GM12878 (cell line): ENCODE data around the gene CHKA. TPM values are rescaled to one million over a fixed set of nuclear protein-coding genes. Genes with fewer than 3 reads are reported as not detected.

Source experiments
- ATAC-seq: fragments of 200-7000 bp; cut with Tn5 transposase; 3 replicates; pipeline ENCODE4 v1.9.1; 2020; ENCODE audit warnings: mild to moderate bottlenecking, moderate library complexity
- BruUV-seq: library from RNA; stranded (reverse); fragments of 400-500 nt; replicated peaks from 2 replicates; lab custom pipeline; 2021; lab: Mats Ljungman, UMichigan
- CTCF ChIA-PET: fragments of 300-600 bp; sonication (Branson Sonifier 250); formaldehyde crosslinking; extraction: SDS; loops from one replicate; lab custom pipeline; 2021; ENCODE audit warnings: inconsistent platforms; lab: Yijun Ruan, JAX
- POLR2A ChIA-PET: fragments of 350-600 bp; formaldehyde crosslinking; extraction: SDS; loops from one replicate; lab custom pipeline; 2021; ENCODE audit warnings: inconsistent platforms; lab: Charles Lee
- RAD21 ChIA-PET: fragments of 300-600 bp; sonication (Branson Sonifier 250); formaldehyde crosslinking; loops from one replicate; lab custom pipeline; 2023; ENCODE audit warnings: antibody characterized with exemption; ENCODE audit not compliant: unreplicated experiment; lab: Charles Lee
- SMC1A ChIA-PET: fragments of 300-600 bp; sonication (Branson Sonifier 250); formaldehyde crosslinking; loops from one replicate; lab custom pipeline; 2023; ENCODE audit not compliant: unreplicated experiment, uncharacterized antibody; lab: Charles Lee
- DNase-seq: peaks from one replicate; pipeline ENCODE4 v3.0.0-alpha.2; 2011; ENCODE audit warnings: low read depth, low spot score
- FAIRE-seq: peaks from 3 replicates; lab custom pipeline; 2011; peaks lifted over from hg19 to GRCh38; lab: Jason Lieb, UNC
- H2AFZ ChIP-seq: 2 replicates; pipeline ENCODE4 v1.6.0; 2011; ENCODE audit warnings: low read depth, low read length, control low read depth; ENCODE audit not compliant: control insufficient read depth
- H3K27ac ChIP-seq: 2 replicates; pipeline ENCODE4 v1.5.1; 2011; ENCODE audit warnings: control low read depth; ENCODE audit not compliant: control insufficient read depth, insufficient read depth
- H3K27me3 ChIP-seq, 2 experiments: replicated peaks in 1 of 2; 2 replicates each; pipeline versions ENCODE4 v1.6.0 to v1.6.1; 2011; ENCODE audit warnings: low read length in 1 of 2; ENCODE audit not compliant: control insufficient read depth in 2 of 2, insufficient read depth in 2 of 2
- H3K36me3 ChIP-seq, 2 experiments: 2 replicates each; pipeline ENCODE4 v1.5.1; 2011; ENCODE audit warnings: low read length in 1 of 2; ENCODE audit not compliant: control insufficient read depth in 2 of 2, insufficient read depth in 2 of 2
- H3K4me1 ChIP-seq: 2 replicates; pipeline ENCODE4 v1.6.1; 2011; ENCODE audit warnings: mild to moderate bottlenecking, low read length, moderate library complexity, mixed read lengths; ENCODE audit not compliant: control insufficient read depth, insufficient read depth
- H3K4me2 ChIP-seq: 2 replicates; pipeline ENCODE4 v1.6.0; 2011; ENCODE audit warnings: control low read depth; ENCODE audit not compliant: control insufficient read depth, insufficient read depth
- H3K4me3 ChIP-seq: fragments of 200-600 bp; sonication (generic); 2 replicates; pipeline ENCODE4 v1.5.1; 2016
- H3K79me2 ChIP-seq: 2 replicates; pipeline ENCODE4 v1.6.0; 2011; ENCODE audit warnings: low read length; ENCODE audit not compliant: control insufficient read depth, insufficient read depth
- H3K9ac ChIP-seq: 2 replicates; pipeline ENCODE4 v1.8.0; 2011; ENCODE audit warnings: low read length, control low read depth, mixed read lengths; ENCODE audit not compliant: control insufficient read depth, insufficient read depth
- H3K9me3 ChIP-seq: replicated peaks from 3 replicates; pipeline ENCODE4 v1.5.1; 2011; ENCODE audit warnings: mild to moderate bottlenecking, low read length; ENCODE audit not compliant: control insufficient read depth, insufficient read depth
- H4K20me1 ChIP-seq: 2 replicates; pipeline ENCODE4 v1.6.0; 2011; ENCODE audit not compliant: control insufficient read depth, insufficient read depth
- CBX5 ChIP-seq: sonication (generic); IDR thresholded peaks from 2 replicates; pipeline ENCODE4 v1.6.1; 2016; ENCODE audit warnings: low read depth, moderate library complexity, mild to moderate bottlenecking, inconsistent platforms
- NFXL1 ChIP-seq: fragments of 450-650 bp; IDR thresholded peaks from 2 replicates; pipeline ENCODE4 v1.6.1; 2017; ENCODE audit warnings: antibody characterized with exemption, mild to moderate bottlenecking, borderline replicate concordance
- TCF3 ChIP-seq: IDR thresholded peaks from 2 replicates; pipeline ENCODE4 v1.6.1; 2012; ENCODE audit warnings: low read depth, mild to moderate bottlenecking, low read length, borderline replicate concordance; ENCODE audit not compliant: insufficient read depth
- WGBS: methylation state at CpG from one replicate; pipeline ENCODE4 v1.1.6; 2016; ENCODE audit warnings: low lambda C conversion rate; ENCODE audit not compliant: insufficient replicate concordance, insufficient coverage; ENCODE audit errors: missing lambda C conversion rate; 5-methylcytosine and 5-hydroxymethylcytosine counted together
- in situ Hi-C: fragments of 300-500 bp; cut with MboI; formaldehyde crosslinking; loops from 9 replicates; pipeline ENCODE4 v1.14.3; 2018; ENCODE audit warnings: mixed read lengths
- intact Hi-C: fragments of 100-400 bp; cut with micrococcal nuclease; formaldehyde crosslinking; loops from one replicate; pipeline ENCODE4 v1.14.2; 2022; ENCODE audit not compliant: unreplicated experiment
- polyA plus RNA-seq, 11 experiments: library from polyadenylated mRNA; depleted of rRNA in 4 of 11; unstranded in 6 of 11; stranded (reverse) in 5 of 11; fragments of >200 nt; fragmentation: Nextera tagmentation in 4 of 11; fragmentation: Illumina TruSeq in 1 of 11; extraction: Ambion mirVana in 4 of 11; extraction: Trizol in 1 of 11; gene quantifications; 1 replicate in 1 of 11; 2 replicates in 10 of 11; pipeline versions ENCODE4 v1.2.1 to v1.2.3, GENCODE V29; 2011 to 2016; ENCODE audit warnings: inconsistent platforms in 2 of 11, missing spikeins in 2 of 11, low read depth in 1 of 11
- total RNA-seq, 4 experiments: library from RNA; depleted of rRNA in 3 of 4; stranded (reverse); fragments of >200 nt in 3 of 4; fragmentation: Illumina TruSeq in 1 of 4; extraction: Trizol in 1 of 4; gene quantifications; 2 replicates each; pipeline versions ENCODE4 v1.2.1 to v1.2.3, GENCODE V29; 2013 to 2021
- TF ChIP-seq, protein P1 (sequence below): fragments of 450-650 bp; IDR thresholded peaks from 2 replicates; pipeline ENCODE4 v1.6.1; 2014; ENCODE audit warnings: mild to moderate bottlenecking
- TF ChIP-seq, protein P2 (sequence below): fragments of 450-650 bp; IDR thresholded peaks from 2 replicates; pipeline ENCODE4 v1.6.1; 2016; ENCODE audit warnings: mild to moderate bottlenecking, moderate library complexity, borderline replicate concordance
- TF ChIP-seq, protein P3 (sequence below): fragments of 450-650 bp; IDR thresholded peaks from 2 replicates; pipeline ENCODE4 v1.6.1; 2018; ENCODE audit warnings: mild to moderate bottlenecking, low read depth, moderate library complexity; ENCODE audit not compliant: partially characterized antibody
- TF ChIP-seq, protein P4 (sequence below): fragments of 450-650 bp; IDR thresholded peaks from 2 replicates; pipeline ENCODE4 v1.6.1; 2017; ENCODE audit warnings: mild to moderate bottlenecking

The CHKA gene
- total and polyA plus RNA-seq, 10 of the 15 experiments (the other 5 are each of a cell fraction or from before 2014, with no cell fraction given): 5.2 to 29.2 (median 21.2) TPM

DNA sequence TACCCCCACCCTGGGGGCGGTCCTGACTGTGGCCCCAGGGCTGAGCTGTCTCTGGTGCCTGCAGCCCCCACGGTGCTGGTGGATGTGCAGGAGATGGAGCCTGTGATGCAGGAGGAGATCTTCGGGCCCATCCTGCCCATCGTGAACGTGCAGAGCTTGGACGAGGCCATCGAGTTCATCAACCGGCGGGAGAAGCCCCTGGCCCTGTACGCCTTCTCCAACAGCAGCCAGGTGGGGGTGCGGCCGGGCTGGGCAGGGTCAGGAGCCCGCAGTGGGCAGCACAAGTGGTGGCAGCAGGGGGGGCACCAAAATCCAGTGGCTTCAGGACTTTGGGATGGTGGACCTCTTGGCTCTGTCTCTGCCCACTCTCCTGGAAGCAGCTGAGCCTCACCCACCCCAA lies 98.7 kb downstream of the CHKA start:
- no peak overlapping the region for H2AFZ ChIP-seq
- H3K27me3 ChIP-seq: no peaks in the 10 kb centered on the region; a peak in 1 of 4 replicates
- ChIA-PET POLR2A (no interaction called here), SMC1A (no interaction called here), CTCF (no interaction called here), RAD21 (no interaction called here)
- BruUV-seq: no TSS peak
- no peak overlapping the region for H3K27ac ChIP-seq
- no peaks in the 10 kb centered on the region for H4K20me1 ChIP-seq
- H3K9me3 ChIP-seq: no peaks in the 10 kb centered on the region
- H3K79me2 ChIP-seq: no peaks in the 10 kb centered on the region
- no peak for TF ChIP-seq TCF3
- TF ChIP-seq, protein P1, sequence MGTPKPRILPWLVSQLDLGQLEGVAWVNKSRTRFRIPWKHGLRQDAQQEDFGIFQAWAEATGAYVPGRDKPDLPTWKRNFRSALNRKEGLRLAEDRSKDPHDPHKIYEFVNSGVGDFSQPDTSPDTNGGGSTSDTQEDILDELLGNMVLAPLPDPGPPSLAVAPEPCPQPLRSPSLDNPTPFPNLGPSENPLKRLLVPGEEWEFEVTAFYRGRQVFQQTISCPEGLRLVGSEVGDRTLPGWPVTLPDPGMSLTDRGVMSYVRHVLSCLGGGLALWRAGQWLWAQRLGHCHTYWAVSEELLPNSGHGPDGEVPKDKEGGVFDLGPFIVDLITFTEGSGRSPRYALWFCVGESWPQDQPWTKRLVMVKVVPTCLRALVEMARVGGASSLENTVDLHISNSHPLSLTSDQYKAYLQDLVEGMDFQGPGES: no peak
- TF ChIP-seq, protein P2, sequence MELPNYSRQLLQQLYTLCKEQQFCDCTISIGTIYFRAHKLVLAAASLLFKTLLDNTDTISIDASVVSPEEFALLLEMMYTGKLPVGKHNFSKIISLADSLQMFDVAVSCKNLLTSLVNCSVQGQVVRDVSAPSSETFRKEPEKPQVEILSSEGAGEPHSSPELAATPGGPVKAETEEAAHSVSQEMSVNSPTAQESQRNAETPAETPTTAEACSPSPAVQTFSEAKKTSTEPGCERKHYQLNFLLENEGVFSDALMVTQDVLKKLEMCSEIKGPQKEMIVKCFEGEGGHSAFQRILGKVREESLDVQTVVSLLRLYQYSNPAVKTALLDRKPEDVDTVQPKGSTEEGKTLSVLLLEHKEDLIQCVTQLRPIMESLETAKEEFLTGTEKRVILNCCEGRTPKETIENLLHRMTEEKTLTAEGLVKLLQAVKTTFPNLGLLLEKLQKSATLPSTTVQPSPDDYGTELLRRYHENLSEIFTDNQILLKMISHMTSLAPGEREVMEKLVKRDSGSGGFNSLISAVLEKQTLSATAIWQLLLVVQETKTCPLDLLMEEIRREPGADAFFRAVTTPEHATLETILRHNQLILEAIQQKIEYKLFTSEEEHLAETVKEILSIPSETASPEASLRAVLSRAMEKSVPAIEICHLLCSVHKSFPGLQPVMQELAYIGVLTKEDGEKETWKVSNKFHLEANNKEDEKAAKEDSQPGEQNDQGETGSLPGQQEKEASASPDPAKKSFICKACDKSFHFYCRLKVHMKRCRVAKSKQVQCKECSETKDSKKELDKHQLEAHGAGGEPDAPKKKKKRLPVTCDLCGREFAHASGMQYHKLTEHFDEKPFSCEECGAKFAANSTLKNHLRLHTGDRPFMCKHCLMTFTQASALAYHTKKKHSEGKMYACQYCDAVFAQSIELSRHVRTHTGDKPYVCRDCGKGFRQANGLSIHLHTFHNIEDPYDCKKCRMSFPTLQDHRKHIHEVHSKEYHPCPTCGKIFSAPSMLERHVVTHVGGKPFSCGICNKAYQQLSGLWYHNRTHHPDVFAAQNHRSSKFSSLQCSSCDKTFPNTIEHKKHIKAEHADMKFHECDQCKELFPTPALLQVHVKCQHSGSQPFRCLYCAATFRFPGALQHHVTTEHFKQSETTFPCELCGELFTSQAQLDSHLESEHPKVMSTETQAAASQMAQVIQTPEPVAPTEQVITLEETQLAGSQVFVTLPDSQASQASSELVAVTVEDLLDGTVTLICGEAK: no peak
- no peak for TF ChIP-seq NFXL1
- TF ChIP-seq, protein P3, sequence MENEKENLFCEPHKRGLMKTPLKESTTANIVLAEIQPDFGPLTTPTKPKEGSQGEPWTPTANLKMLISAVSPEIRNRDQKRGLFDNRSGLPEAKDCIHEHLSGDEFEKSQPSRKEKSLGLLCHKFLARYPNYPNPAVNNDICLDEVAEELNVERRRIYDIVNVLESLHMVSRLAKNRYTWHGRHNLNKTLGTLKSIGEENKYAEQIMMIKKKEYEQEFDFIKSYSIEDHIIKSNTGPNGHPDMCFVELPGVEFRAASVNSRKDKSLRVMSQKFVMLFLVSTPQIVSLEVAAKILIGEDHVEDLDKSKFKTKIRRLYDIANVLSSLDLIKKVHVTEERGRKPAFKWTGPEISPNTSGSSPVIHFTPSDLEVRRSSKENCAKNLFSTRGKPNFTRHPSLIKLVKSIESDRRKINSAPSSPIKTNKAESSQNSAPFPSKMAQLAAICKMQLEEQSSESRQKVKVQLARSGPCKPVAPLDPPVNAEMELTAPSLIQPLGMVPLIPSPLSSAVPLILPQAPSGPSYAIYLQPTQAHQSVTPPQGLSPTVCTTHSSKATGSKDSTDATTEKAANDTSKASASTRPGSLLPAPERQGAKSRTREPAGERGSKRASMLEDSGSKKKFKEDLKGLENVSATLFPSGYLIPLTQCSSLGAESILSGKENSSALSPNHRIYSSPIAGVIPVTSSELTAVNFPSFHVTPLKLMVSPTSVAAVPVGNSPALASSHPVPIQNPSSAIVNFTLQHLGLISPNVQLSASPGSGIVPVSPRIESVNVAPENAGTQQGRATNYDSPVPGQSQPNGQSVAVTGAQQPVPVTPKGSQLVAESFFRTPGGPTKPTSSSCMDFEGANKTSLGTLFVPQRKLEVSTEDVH: no peak
- TF ChIP-seq, protein P4, sequence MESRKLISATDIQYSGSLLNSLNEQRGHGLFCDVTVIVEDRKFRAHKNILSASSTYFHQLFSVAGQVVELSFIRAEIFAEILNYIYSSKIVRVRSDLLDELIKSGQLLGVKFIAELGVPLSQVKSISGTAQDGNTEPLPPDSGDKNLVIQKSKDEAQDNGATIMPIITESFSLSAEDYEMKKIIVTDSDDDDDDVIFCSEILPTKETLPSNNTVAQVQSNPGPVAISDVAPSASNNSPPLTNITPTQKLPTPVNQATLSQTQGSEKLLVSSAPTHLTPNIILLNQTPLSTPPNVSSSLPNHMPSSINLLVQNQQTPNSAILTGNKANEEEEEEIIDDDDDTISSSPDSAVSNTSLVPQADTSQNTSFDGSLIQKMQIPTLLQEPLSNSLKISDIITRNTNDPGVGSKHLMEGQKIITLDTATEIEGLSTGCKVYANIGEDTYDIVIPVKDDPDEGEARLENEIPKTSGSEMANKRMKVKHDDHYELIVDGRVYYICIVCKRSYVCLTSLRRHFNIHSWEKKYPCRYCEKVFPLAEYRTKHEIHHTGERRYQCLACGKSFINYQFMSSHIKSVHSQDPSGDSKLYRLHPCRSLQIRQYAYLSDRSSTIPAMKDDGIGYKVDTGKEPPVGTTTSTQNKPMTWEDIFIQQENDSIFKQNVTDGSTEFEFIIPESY: no peak
- no peak for TF ChIP-seq CBX5
- in situ Hi-C loops (no loop called here), intact Hi-C loops (loop anchor here (10.0 kb wide), 1 partner anchor 432 kb away; no protein-coding TSS in a partner anchor)
- H3K4me3 ChIP-seq: no peak overlapping the region
- H3K9ac ChIP-seq: no peak overlapping the region
- DNase-seq: no peak
- ATAC-seq: no peak
- H3K4me1 ChIP-seq: peaks cover 3% of the 10 kb centered on the region; the same call in 1 of the 2 replicates
- no peak for FAIRE-seq
- no peak overlapping the region for H3K4me2 ChIP-seq
- WGBS: 65% methylated on average over 13 of the region's 13 CpGs
- no peaks in the 10 kb centered on the region for H3K36me3 ChIP-seq
